H9 (cell line): ENCODE data around the gene XRRA1. TPM values are rescaled to one million over a fixed set of nuclear protein-coding genes. Genes with fewer than 3 reads are reported as not detected.

Experiments
- DNase-seq: peaks from one replicate; pipeline ENCODE4 v3.0.0-alpha.2; 2017
- H2AFZ ChIP-seq: one replicate; pipeline ENCODE4 v1.6.1; 2013; ENCODE audit warnings: mild to moderate bottlenecking, low read length, control low read depth, moderate library complexity
- H2AK5ac ChIP-seq: 2 replicates; pipeline ENCODE4 v1.6.1; 2013; ENCODE audit warnings: low read length, control low read depth, mixed read lengths; ENCODE audit not compliant: insufficient read length
- H2BK120ac ChIP-seq: one replicate; pipeline ENCODE4 v1.6.1; 2013; ENCODE audit warnings: low read depth, mild to moderate bottlenecking, low read length, control low read depth, inconsistent platforms; ENCODE audit not compliant: poor library complexity, severe bottlenecking
- H2BK12ac ChIP-seq: 2 replicates; pipeline ENCODE4 v1.6.1; 2013; ENCODE audit warnings: low read length, control low read depth, mixed read lengths, low read depth; ENCODE audit not compliant: insufficient read length
- H2BK15ac ChIP-seq: 2 replicates; pipeline ENCODE4 v1.6.1; 2013; ENCODE audit warnings: low read depth, low read length, control low read depth
- H2BK20ac ChIP-seq: one replicate; pipeline ENCODE4 v1.6.1; 2013; ENCODE audit warnings: low read depth, mild to moderate bottlenecking, low read length, control low read depth, inconsistent platforms; ENCODE audit not compliant: poor library complexity, severe bottlenecking
- H2BK5ac ChIP-seq: 2 replicates; pipeline ENCODE4 v1.6.1; 2013; ENCODE audit warnings: low read length, control low read depth, mixed read lengths; ENCODE audit not compliant: insufficient read length
- H3K14ac ChIP-seq: 2 replicates; pipeline ENCODE4 v1.6.1; 2013; ENCODE audit warnings: low read length, control low read depth; ENCODE audit not compliant: insufficient read depth
- H3K18ac ChIP-seq: 2 replicates; pipeline ENCODE4 v1.6.1; 2013; ENCODE audit warnings: low read depth, mild to moderate bottlenecking, mixed read lengths, low read length, control low read depth; ENCODE audit not compliant: insufficient read length
- H3K23ac ChIP-seq: 2 replicates; pipeline ENCODE4 v1.6.1; 2013; ENCODE audit warnings: low read length, control low read depth, mixed read lengths, low read depth; ENCODE audit not compliant: insufficient read length
- H3K23me2 ChIP-seq: 2 replicates; pipeline ENCODE4 v1.6.1; 2013; ENCODE audit warnings: low read depth, mild to moderate bottlenecking, mixed read lengths, low read length, control low read depth; ENCODE audit not compliant: insufficient read length, poor library complexity, severe bottlenecking
- H3K27ac ChIP-seq: 2 replicates; pipeline ENCODE4 v1.5.1; 2013; ENCODE audit warnings: low read length, control low read depth, mixed read lengths, low read depth; ENCODE audit not compliant: insufficient read length
- H3K27me3 ChIP-seq: 2 replicates; pipeline ENCODE4 v1.6.1; 2013; ENCODE audit warnings: low read length, control low read depth, inconsistent platforms; ENCODE audit not compliant: insufficient read depth
- H3K4ac ChIP-seq: 2 replicates; pipeline ENCODE4 v1.6.1; 2013; ENCODE audit warnings: low read depth, mild to moderate bottlenecking, control low read depth, inconsistent platforms, low read length, moderate library complexity
- H3K4me1 ChIP-seq: 2 replicates; pipeline ENCODE4 v1.6.1; 2013; ENCODE audit warnings: low read length, control low read depth, inconsistent platforms; ENCODE audit not compliant: insufficient read depth
- H3K4me2 ChIP-seq: 2 replicates; pipeline ENCODE4 v1.6.1; 2013; ENCODE audit warnings: low read length, control low read depth, mixed read lengths; ENCODE audit not compliant: insufficient read length, insufficient read depth
- H3K56ac ChIP-seq: 2 replicates; pipeline ENCODE4 v1.6.1; 2013; ENCODE audit warnings: low read depth, mild to moderate bottlenecking, mixed read lengths, low read length, control low read depth; ENCODE audit not compliant: insufficient read length
- H3K79me1 ChIP-seq: 2 replicates; pipeline ENCODE4 v1.6.1; 2013; ENCODE audit warnings: low read depth, mild to moderate bottlenecking, moderate library complexity, low read length, control low read depth, inconsistent platforms; ENCODE audit not compliant: insufficient read depth, poor library complexity, severe bottlenecking
- H3K79me2 ChIP-seq: 2 replicates; pipeline ENCODE4 v1.6.1; 2013; ENCODE audit warnings: low read length, control low read depth, inconsistent platforms; ENCODE audit not compliant: insufficient read depth
- H3K9ac ChIP-seq: 2 replicates; pipeline ENCODE4 v1.6.1; 2013; ENCODE audit warnings: low read length, control low read depth, mixed read lengths; ENCODE audit not compliant: insufficient read length; ENCODE audit errors: extremely low read depth
- H3K9me3 ChIP-seq: one replicate; pipeline ENCODE4 v1.6.1; 2013; ENCODE audit warnings: low read depth, low read length, inconsistent platforms; ENCODE audit not compliant: control insufficient read depth
- H3T11ph ChIP-seq: one replicate; pipeline ENCODE4 v1.6.1; 2013; ENCODE audit warnings: mild to moderate bottlenecking, low read length, control low read depth, inconsistent platforms
- H4K20me1 ChIP-seq: one replicate; pipeline ENCODE4 v1.6.1; 2013; ENCODE audit not compliant: control insufficient read depth, insufficient read length, insufficient read depth
- H4K5ac ChIP-seq: 2 replicates; pipeline ENCODE4 v1.6.1; 2013; ENCODE audit warnings: low read depth, mild to moderate bottlenecking, mixed read lengths, low read length, control low read depth; ENCODE audit not compliant: insufficient read length
- H4K8ac ChIP-seq: replicated peaks from 2 replicates; pipeline ENCODE4 v1.6.1; 2013; ENCODE audit warnings: low read length, control low read depth, mixed read lengths, low read depth; ENCODE audit not compliant: insufficient read length
- H4K91ac ChIP-seq: 2 replicates; pipeline ENCODE4 v1.6.1; 2013; ENCODE audit warnings: low read depth, mild to moderate bottlenecking, moderate library complexity, mixed read lengths, low read length, control low read depth; ENCODE audit not compliant: insufficient read length
- H3K27ac Mint-ChIP-seq, 3 experiments: 2 replicates in 2 of 3; 3 replicates in 1 of 3; pipeline ENCODE4 v1.8.0; 2020 to 2021; ENCODE audit warnings: mixed read lengths in 3 of 3, mild to moderate bottlenecking in 1 of 3, moderate library complexity in 1 of 3
- H3K27me3 Mint-ChIP-seq: 2 replicates; pipeline ENCODE4 v1.8.0; 2021; ENCODE audit warnings: low read depth, mild to moderate bottlenecking, moderate library complexity, mixed read lengths
- H3K36me3 Mint-ChIP-seq, 3 experiments: 2 replicates in 2 of 3; 3 replicates in 1 of 3; pipeline ENCODE4 v1.8.0; 2020 to 2021; ENCODE audit warnings: low read depth in 3 of 3, mixed read lengths in 3 of 3; ENCODE audit not compliant: insufficient read depth in 1 of 3
- H3K4me1 Mint-ChIP-seq, 2 experiments: 2 replicates each; pipeline ENCODE4 v1.8.0; 2020; ENCODE audit warnings: mixed read lengths in 2 of 2
- H3K4me3 Mint-ChIP-seq, 2 experiments: 2 replicates in 1 of 2; 3 replicates in 1 of 2; pipeline ENCODE4 v1.8.0; 2020 to 2021; ENCODE audit warnings: mild to moderate bottlenecking in 2 of 2, mixed read lengths in 2 of 2, moderate library complexity in 1 of 2
- H3K9me3 Mint-ChIP-seq, 2 experiments: 2 replicates in 1 of 2; 3 replicates in 1 of 2; pipeline ENCODE4 v1.8.0; 2020; ENCODE audit warnings: mild to moderate bottlenecking in 2 of 2, mixed read lengths in 2 of 2, moderate library complexity in 1 of 2
- WGBS: extraction: QIAGEN DNeasy Blood & Tissue Kit; methylation state at CpG from one replicate; pipeline ENCODE4 v1.1.7; 2013; ENCODE audit warnings: missing lambda C conversion rate, low lambda C conversion rate, mixed read lengths; ENCODE audit not compliant: insufficient read length; ENCODE audit errors: extremely low coverage; 5-methylcytosine and 5-hydroxymethylcytosine counted together
- total RNA-seq: library from RNA; stranded (reverse); gene quantifications from 2 replicates; pipeline ENCODE4 v1.2.1, GENCODE V29; 2021
- TF ChIP-seq, protein P1 (sequence below): fragments of 200-600 bp; sonication (generic); conservative IDR thresholded peaks from 3 replicates; pipeline ENCODE4 v1.8.0; 2021; ENCODE audit warnings: antibody characterized with exemption, mild to moderate bottlenecking

Gene XRRA1
- total RNA-seq, 1 experiment from 2014 or later: 4.5 TPM

DNA sequence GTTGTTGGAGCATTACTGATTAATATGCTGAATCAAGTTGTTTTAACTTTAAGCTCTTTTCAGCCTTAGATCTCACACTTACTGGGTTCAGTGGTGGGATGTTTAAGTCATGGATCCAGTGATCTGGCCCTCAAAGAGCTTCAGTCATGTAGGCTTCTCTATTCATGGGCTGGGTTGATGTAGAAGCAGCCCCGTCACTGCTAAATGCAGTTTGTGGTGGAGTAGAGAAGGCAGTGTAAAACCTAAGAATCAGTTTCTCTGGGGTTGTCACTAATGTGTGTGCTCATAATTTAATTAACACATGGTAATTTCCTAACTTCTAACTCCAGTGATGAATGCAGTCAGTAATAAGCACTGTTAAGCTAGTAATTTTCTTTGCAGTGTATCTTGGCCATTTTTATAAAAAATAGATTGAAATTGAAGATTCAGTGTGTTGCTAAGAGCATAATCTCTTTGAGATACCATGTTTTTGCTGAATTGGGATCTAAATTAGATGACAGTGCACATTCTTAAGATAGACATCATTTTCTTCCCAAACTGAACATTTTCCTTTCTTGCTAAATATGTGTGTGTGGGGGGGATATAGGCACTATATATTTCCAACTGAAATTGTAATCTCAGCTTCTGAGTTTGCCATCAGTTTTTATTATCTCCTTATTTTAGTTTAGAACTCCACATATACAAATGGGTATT lies 9.2 kb upstream of the XRRA1 start:
- Histone ChIP-seq H3K56ac (no peak overlapping the region), H2AFZ (no peak overlapping the region), H4K20me1 (no peaks in the 10 kb centered on the region), H3K4ac (no peak overlapping the region), H3K4me1 (no peaks in the 10 kb centered on the region), H4K91ac (no peak overlapping the region), H2BK5ac (no peak overlapping the region), H4K5ac (no peak overlapping the region), H3K14ac (no peak overlapping the region), H3K27me3 (no peaks in the 10 kb centered on the region), H3K4me2 (no peak overlapping the region), H3K79me1 (peaks cover 6% of the 10 kb centered on the region), H3T11ph (no peak overlapping the region), H3K18ac (no peak overlapping the region), H2BK15ac (no peak overlapping the region; the same call in 1 of the 2 replicates), H2AK5ac (no peak overlapping the region), H3K9ac (no peak overlapping the region), H3K23ac (no peak overlapping the region), H2BK120ac (no peak overlapping the region), H3K23me2 (no peaks in the 10 kb centered on the region), H3K9me3 (no peaks in the 10 kb centered on the region), H2BK12ac (no peak overlapping the region), H3K79me2 (peaks cover 12% of the 10 kb centered on the region; the same call in 1 of the 2 replicates), H3K27ac (no peak overlapping the region), H2BK20ac (no peak overlapping the region), H4K8ac (no peak overlapping the region)
- H3K27me3 Mint-ChIP-seq: no peaks in the 10 kb centered on the region
- H3K36me3 Mint-ChIP-seq: peaks cover 0 to 4% (median 0%) of the 10 kb centered on the region in 3 experiments; a peak in 2 of 7 replicates
- TF ChIP-seq, protein P1, sequence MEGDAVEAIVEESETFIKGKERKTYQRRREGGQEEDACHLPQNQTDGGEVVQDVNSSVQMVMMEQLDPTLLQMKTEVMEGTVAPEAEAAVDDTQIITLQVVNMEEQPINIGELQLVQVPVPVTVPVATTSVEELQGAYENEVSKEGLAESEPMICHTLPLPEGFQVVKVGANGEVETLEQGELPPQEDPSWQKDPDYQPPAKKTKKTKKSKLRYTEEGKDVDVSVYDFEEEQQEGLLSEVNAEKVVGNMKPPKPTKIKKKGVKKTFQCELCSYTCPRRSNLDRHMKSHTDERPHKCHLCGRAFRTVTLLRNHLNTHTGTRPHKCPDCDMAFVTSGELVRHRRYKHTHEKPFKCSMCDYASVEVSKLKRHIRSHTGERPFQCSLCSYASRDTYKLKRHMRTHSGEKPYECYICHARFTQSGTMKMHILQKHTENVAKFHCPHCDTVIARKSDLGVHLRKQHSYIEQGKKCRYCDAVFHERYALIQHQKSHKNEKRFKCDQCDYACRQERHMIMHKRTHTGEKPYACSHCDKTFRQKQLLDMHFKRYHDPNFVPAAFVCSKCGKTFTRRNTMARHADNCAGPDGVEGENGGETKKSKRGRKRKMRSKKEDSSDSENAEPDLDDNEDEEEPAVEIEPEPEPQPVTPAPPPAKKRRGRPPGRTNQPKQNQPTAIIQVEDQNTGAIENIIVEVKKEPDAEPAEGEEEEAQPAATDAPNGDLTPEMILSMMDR: no peak
- no peak for DNase-seq
- H3K27ac Mint-ChIP-seq: no peak overlapping the region
- H3K9me3 Mint-ChIP-seq: no peaks in the 10 kb centered on the region
- peaks cover 6 to 10% of the 10 kb centered on the region in 2 experiments for H3K4me1 Mint-ChIP-seq
- no CpG with 5 or more reads among the region's 1 CpG for WGBS
- H3K4me3 Mint-ChIP-seq: no peak overlapping the region
